IgD-negative memory B cell (primary cell): ENCODE data around the gene TIMMDC1. TPM values are rescaled to one million over a fixed set of nuclear protein-coding genes. Genes with fewer than 3 reads are reported as not detected.
A peak's percentile ranks its signal among the peaks of the same experiment; 100 is the strongest.

Experiments
- H3K27ac Mint-ChIP-seq, 3 donors: one replicate each; pipeline ENCODE4 v1.8.0; 2020 to 2022; ENCODE audit warnings: mild to moderate bottlenecking in 3 of 3, mixed read lengths in 3 of 3, moderate library complexity in 1 of 3
- H3K27me3 Mint-ChIP-seq: one replicate; pipeline ENCODE4 v1.8.0; 2021; ENCODE audit warnings: mixed read lengths
- H3K36me3 Mint-ChIP-seq: one replicate; pipeline ENCODE4 v1.8.0; 2020; ENCODE audit warnings: mild to moderate bottlenecking, mixed read lengths
- H3K4me1 Mint-ChIP-seq, 3 donors: one replicate each; pipeline ENCODE4 v1.8.0; 2020 to 2022; ENCODE audit warnings: mixed read lengths in 3 of 3, mild to moderate bottlenecking in 1 of 3
- H3K4me3 Mint-ChIP-seq, 4 donors: one replicate each; pipeline ENCODE4 v1.8.0; 2020 to 2022; ENCODE audit warnings: mild to moderate bottlenecking in 4 of 4, mixed read lengths in 4 of 4, moderate library complexity in 3 of 4
- H3K9me3 Mint-ChIP-seq, 3 donors: one replicate each; pipeline ENCODE4 v1.8.0; 2020 to 2021; ENCODE audit warnings: mixed read lengths in 3 of 3, mild to moderate bottlenecking in 1 of 3
- polyA plus RNA-seq: library from polyadenylated mRNA; unstranded; fragments of 300-500 nt; fragmentation: Illumina TruSeq; gene quantifications from one replicate; pipeline ENCODE4 v1.2.3, GENCODE V29; 2021

Gene TIMMDC1, protein sequence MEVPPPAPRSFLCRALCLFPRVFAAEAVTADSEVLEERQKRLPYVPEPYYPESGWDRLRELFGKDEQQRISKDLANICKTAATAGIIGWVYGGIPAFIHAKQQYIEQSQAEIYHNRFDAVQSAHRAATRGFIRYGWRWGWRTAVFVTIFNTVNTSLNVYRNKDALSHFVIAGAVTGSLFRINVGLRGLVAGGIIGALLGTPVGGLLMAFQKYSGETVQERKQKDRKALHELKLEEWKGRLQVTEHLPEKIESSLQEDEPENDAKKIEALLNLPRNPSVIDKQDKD
- polyA plus RNA-seq: 89.0 TPM

DNA sequence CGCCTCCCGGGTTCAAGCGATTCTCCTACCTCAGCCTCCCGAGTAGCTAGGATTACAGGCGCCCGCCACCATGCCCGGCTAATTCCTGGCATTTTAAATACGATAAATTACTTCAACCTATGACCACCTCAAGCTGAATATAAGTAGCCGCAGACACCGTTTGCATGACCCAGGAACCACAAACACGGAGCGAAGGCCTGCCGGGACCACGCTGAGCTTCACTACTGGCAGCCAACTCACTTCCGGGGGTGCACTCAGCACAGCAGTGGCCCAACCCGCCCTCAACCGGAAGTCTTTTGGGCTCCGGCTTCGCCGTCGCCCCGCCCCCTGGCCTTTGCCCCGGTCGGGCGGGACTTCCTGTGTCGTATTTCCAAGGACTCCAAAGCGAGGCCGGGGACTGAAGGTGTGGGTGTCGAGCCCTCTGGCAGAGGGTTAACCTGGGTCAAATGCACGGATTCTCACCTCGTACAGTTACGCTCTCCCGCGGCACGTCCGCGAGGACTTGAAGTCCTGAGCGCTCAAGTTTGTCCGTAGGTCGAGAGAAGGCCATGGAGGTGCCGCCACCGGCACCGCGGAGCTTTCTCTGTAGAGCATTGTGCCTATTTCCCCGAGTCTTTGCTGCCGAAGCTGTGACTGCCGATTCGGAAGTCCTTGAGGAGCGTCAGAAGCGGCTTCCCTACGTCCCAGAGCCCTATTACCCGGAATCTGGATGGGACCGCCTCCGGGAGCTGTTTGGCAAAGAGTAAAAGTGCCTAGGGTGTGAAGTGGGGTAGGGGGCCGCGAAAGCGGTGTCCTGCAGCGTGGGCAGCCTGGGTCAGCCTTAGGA, at the start of gene TIMMDC1:
TSS of gene TIMMDC1 (plus strand) at position 362 of the 826 bp plus-strand sequence. CDS start at position 549, 187 bp downstream.
- peaks cover 2% of the 10 kb centered on the region for H3K36me3 Mint-ChIP-seq
- H3K4me3 Mint-ChIP-seq: peak within 1 kb of the TSS; percentile 97 to 100 (median 99)
- peaks cover 16 to 26% (median 22%) of the 10 kb centered on the region in 3 donors for H3K4me1 Mint-ChIP-seq
- H3K27me3 Mint-ChIP-seq: no peaks in the 10 kb centered on the region
- H3K27ac Mint-ChIP-seq: peak within 1 kb of the TSS; percentile 96 to 99 (median 97)
- no peaks in the 10 kb centered on the region for H3K9me3 Mint-ChIP-seq

DNA sequence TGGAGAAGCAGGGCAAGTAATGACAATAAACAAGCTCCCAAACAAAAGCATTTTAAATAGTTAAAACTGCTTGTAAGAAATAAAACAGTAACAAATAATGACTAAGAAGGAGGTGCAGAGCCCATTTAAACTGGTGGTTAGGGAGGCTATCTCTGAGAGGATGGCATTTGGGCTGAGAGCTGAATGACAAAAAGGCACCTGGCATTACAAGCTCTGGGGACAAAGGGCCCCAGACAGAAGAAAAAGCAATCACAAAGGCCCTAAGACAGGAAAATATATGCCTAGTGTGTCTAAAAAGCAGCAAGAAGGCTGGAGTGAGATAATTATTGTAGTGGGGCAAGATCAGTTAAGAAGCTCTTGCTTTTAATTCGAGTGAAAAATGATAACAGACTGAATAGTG, 44.5 kb upstream of the TIMMDC1 start:
- Mint-ChIP-seq H3K27ac (no peak overlapping the region), H3K36me3 (peaks cover 13% of the 10 kb centered on the region), H3K4me3 (no peak overlapping the region), H3K27me3 (no peaks in the 10 kb centered on the region), H3K9me3 (no peaks in the 10 kb centered on the region), H3K4me1 (peaks cover 0 to 5% (median 3%) of the 10 kb centered on the region in 3 donors)

DNA sequence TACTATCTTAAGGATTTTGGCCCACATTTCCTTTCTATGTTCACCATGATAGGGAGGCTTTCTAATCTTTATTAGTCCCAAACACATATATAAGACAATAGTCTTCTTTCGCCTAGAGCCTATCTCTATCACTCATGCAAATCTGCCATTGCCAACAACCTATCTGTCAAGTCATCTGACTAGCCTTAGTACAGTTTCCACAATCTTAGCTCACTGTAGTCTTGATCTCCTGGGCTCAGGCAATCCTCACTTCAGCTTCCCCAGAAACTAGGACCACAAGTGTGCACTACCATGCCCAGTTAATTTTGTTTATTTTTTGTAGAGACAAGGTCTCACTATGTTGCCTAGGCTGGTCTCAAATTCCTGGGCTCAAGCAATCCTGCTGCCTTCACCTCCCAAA, 41.9 kb upstream of the TIMMDC1 start:
- H3K36me3 Mint-ChIP-seq: peaks cover 17% of the 10 kb centered on the region
- H3K4me3 Mint-ChIP-seq: no peak overlapping the region
- H3K9me3 Mint-ChIP-seq: no peaks in the 10 kb centered on the region
- H3K27me3 Mint-ChIP-seq: no peaks in the 10 kb centered on the region
- no peak overlapping the region for H3K27ac Mint-ChIP-seq
- peaks cover 0 to 14% (median 5%) of the 10 kb centered on the region in 3 donors for H3K4me1 Mint-ChIP-seq

DNA sequence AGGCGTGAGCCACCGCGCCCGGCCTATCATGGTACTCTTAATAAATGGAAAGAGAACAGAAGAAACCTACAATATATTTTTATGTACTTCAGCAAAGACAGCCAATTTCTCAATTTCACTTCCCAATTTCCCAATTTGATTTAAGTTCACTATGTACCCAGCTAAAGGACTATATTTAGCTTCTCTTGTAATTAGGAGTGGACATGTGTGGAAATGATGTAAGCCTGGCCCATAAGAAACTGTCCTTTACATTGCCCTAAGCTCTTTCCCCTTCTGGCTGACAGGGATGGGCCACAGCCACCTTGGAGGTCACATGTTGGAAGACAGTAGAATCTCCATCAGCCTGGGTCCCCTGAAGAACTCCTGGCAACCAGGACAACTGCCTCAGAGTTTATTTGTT, 41.1 kb upstream of the TIMMDC1 start:
- no peaks in the 10 kb centered on the region for H3K27me3 Mint-ChIP-seq
- H3K9me3 Mint-ChIP-seq: no peaks in the 10 kb centered on the region
- no peak overlapping the region for H3K27ac Mint-ChIP-seq
- H3K4me3 Mint-ChIP-seq: no peak overlapping the region
- peaks cover 17% of the 10 kb centered on the region for H3K36me3 Mint-ChIP-seq
- peaks cover 0 to 19% (median 5%) of the 10 kb centered on the region in 3 donors for H3K4me1 Mint-ChIP-seq

DNA sequence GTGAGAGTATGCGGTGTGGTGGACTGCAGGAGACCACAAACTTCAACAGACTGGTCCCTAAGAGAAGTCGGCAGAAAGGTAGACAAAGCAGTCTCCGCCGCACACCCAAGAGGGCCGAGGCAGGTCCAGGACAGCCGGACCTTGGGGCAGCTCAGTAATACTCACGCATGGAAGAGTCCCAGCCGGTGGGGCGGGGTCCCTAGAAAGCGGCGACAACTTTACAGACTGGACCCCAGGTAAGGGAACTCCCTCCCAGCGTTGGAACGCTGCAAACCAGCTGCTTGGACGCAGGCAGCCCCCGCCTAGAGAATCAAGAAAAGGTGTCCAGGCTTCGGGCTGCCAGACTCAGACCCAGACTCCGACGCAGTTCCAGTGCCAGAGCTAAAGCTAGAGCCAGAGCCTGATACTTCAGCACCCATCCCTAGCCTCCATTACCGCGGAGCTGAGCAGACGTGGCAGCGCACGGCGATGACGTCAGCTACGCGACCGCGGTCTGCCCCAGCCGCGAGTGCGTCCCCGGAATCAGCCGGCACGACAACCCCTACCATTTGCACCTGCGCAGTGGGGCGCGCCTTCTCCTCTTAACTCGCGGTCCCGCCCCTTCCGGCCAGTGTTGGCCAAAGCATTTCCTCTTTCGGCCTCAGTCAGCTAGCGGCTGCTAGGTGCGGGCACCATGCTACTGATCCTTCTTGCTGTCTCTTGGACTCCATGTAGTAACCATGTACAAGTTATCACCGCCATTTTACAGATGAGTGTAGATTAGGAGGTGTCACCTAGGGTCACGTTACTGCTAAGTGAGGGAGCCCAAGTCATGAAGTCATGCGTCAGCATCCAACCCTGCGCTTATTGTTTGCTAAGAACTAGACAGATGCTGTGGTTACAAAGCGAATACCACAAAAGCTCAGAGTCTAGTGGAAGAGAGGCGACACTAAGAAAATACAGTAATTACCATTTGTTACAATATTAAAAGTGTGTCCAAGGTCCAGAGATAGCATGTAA, 34.9 kb upstream of the TIMMDC1 start, which contains the start of gene TMEM39A:
TSS of gene TMEM39A (minus strand) at position 445 of the 999 bp plus-strand sequence. CDS start 1,541 bp downstream, outside the sequence.
- peak within 1 kb of the TSS; percentile 96 to 99 (median 97) for H3K27ac Mint-ChIP-seq
- no peaks in the 10 kb centered on the region for H3K27me3 Mint-ChIP-seq
- H3K4me3 Mint-ChIP-seq: peak within 1 kb of the TSS; percentile 88 to 99 (median 96)
- peaks cover 6% of the 10 kb centered on the region for H3K36me3 Mint-ChIP-seq
- peaks cover 16 to 29% (median 19%) of the 10 kb centered on the region in 3 donors for H3K4me1 Mint-ChIP-seq
- peaks cover 0 to 2% (median 0%) of the 10 kb centered on the region in 3 donors for H3K9me3 Mint-ChIP-seq

DNA sequence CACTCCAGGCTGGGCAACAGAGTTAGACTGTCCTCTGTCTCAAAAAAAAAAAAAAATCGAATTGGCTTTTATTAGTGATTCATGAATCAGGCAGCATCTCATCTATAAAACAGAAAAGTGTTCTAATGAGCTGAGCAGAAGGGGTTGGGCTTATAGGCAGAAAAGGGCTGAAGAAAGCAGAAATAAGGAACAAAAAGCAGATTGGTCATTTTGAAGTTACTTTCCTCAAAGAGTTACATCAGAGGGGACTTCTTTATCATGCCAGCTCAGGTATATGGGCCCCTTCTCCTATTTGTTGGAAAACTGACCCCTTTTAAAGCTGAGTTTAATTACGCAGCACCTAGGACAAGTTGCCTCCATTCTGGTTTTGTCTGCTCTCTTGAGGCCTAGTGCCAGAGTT, 30.3 kb upstream of the TIMMDC1 start:
- Mint-ChIP-seq H3K4me3 (peak overlapping the region; percentile 89 to 98 (median 96)), H3K4me1 (peaks cover 24 to 39% (median 28%) of the 10 kb centered on the region in 3 donors), H3K36me3 (peaks cover 4% of the 10 kb centered on the region), H3K27me3 (no peaks in the 10 kb centered on the region), H3K27ac (peak overlapping the region; percentile 93 to 97 (median 94)), H3K9me3 (peaks cover 0 to 2% (median 0%) of the 10 kb centered on the region in 3 donors)

DNA sequence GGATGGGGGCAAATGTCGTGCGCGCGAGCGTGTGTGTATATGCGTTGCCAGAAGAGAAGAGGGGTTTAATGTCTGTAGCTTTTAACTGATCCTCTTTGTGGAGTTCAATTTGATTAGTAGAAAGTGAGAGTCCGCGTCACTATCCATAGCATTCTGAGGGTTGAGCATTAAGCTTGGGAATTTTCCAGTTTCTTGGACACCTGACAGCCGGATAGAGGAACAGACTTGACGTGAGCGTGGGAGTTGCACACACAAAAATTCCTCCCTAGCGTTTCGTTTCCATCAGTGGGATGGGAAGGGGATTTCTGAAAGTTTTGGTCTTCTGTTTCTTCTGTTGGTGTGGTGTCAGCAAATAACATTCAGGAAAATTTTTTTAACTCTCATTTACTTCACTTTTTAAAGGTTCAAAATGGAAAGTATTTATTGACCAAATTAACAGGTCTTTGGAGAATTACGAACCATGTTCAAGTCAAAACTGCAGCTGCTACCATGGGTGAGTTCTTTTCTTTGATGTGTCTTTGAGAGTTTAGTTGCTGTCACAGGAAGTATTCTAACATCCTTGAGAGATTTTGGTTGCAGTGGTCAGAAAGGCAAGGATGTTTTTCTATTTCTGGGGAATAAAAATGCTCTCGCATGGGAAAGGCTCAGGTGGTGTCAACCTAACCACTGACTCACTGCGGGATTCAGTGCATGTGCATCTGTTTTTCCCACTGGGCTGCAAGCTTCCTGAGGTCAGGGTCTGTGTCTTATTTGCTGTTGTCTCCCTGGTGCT, 28.7 kb upstream of the TIMMDC1 start:
- Mint-ChIP-seq H3K27me3 (no peaks in the 10 kb centered on the region), H3K27ac (peak overlapping the region; percentile 17 to 97 (median 67)), H3K4me1 (peaks cover 17 to 29% (median 19%) of the 10 kb centered on the region in 3 donors), H3K36me3 (peaks cover 4% of the 10 kb centered on the region), H3K4me3 (peak overlapping the region; percentile 89 to 98 (median 96)), H3K9me3 (no peaks in the 10 kb centered on the region)

DNA sequence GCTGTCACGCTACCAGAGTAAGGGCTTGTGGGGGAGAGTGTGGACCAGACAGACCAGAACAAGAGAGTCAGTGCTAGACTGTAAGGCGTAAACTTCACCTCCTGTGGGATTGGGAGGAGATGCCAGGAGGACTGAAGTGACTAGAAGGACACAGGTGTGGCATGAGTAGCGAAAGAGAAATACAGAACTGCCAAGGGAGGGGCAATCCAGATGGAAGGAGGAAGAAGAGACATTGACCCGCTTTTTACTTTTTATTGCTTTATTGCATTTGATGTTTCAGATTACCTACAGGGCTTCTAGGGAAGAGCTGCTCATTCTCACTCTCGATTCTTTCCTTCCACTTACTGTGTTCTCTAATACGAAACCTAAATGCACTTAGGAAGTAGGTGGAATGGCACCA, 27.5 kb upstream of the TIMMDC1 start:
- Mint-ChIP-seq H3K27me3 (no peaks in the 10 kb centered on the region), H3K4me1 (peaks cover 17 to 29% (median 19%) of the 10 kb centered on the region in 3 donors), H3K9me3 (no peaks in the 10 kb centered on the region), H3K36me3 (peaks cover 4% of the 10 kb centered on the region), H3K27ac (peak overlapping the region in 2 of 3 donors; percentile 17 to 67), H3K4me3 (peak overlapping the region in 2 of 4 donors; percentile 26 to 97)

DNA sequence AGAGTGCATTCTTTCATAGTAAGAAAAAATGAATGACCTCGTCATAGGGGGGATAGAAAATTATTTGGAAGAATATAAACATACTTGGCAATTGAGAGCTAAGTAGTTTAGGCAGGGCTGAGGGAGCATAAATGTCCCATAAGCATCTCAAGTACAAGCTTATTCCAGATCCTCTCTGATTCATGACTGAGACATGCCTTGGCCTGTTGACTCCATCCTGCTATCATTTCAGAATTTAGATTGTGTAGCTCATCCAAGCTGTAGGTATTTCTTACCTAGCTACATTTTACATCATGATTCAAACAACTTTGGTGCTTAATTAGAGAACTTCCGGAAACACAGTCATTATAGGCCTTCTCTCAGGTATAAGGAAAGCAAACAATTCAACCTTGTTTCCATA, 17.3 kb upstream of the TIMMDC1 start:
- H3K9me3 Mint-ChIP-seq: no peaks in the 10 kb centered on the region
- peaks cover 12% of the 10 kb centered on the region for H3K36me3 Mint-ChIP-seq
- no peaks in the 10 kb centered on the region for H3K27me3 Mint-ChIP-seq
- H3K4me3 Mint-ChIP-seq: no peak overlapping the region
- peaks cover 0 to 3% (median 1%) of the 10 kb centered on the region in 3 donors for H3K4me1 Mint-ChIP-seq
- H3K27ac Mint-ChIP-seq: no peak overlapping the region

DNA sequence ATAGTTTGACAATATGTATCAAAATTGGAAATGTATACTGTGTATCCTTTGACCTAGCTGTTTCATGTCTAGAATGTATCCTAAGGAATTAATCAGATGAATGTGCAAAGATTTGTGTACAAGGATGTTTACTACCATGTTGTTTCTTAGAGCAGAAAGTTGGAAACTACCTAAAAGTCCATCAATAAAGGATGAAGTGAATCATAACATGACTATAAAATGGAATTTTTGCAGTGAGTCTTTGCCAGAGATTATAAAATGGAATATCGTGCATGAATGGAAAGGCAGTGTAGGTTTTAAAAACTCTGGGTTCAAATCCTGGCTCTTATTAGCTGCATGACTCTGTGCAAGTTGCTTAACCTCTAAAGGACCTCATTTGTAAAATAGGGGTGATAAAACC, 15.2 kb upstream of the TIMMDC1 start:
- no peaks in the 10 kb centered on the region for H3K27me3 Mint-ChIP-seq
- no peak overlapping the region for H3K4me3 Mint-ChIP-seq
- peaks cover 0 to 3% (median 1%) of the 10 kb centered on the region in 3 donors for H3K4me1 Mint-ChIP-seq
- H3K9me3 Mint-ChIP-seq: no peaks in the 10 kb centered on the region
- no peak overlapping the region for H3K27ac Mint-ChIP-seq
- peaks cover 6% of the 10 kb centered on the region for H3K36me3 Mint-ChIP-seq

DNA sequence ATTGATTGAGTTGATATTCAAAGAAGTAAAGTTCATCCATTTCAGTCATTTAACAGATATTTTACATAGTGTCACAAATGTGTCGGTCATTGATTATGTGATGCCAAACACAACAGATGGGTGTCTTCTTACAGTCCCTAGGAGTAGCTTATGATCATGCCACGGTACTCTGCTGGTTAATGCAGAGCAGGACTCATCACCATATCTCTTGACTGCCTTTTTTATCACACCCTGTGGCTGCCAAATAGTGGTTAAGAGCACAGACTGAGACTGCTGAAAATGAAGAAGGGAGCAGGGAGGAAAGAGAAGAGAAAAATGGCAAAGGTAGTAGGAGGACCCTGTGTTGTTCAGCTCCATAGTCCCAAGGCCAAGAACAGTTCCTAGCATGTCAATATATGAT, 12.8 kb upstream of the TIMMDC1 start:
- no peaks in the 10 kb centered on the region for H3K27me3 Mint-ChIP-seq
- H3K4me1 Mint-ChIP-seq: peaks cover 0 to 3% (median 0%) of the 10 kb centered on the region in 3 donors
- no peak overlapping the region for H3K27ac Mint-ChIP-seq
- no peaks in the 10 kb centered on the region for H3K9me3 Mint-ChIP-seq
- peaks cover 6% of the 10 kb centered on the region for H3K36me3 Mint-ChIP-seq
- no peak overlapping the region for H3K4me3 Mint-ChIP-seq

DNA sequence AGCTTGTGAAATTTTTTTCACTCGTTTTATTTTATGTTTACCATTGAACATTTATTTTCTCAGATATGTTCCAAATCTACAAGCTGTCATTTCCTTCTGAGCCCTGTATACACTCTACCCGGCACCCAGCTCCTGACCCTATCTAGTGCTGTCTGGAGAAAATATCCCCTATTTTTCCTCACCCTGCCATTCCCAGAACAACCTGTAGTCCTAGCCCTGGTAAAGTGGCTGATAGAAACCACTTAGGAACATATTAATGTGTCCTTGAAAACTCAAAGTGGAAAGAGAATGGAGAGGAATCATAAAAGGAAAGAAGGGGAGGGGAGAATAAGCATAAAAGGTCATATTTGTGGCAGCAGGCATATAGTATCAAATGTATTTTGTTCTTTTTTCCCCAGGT, 8.2 kb upstream of the TIMMDC1 start:
- Mint-ChIP-seq H3K36me3 (peaks cover 5% of the 10 kb centered on the region), H3K27me3 (no peaks in the 10 kb centered on the region), H3K9me3 (no peaks in the 10 kb centered on the region), H3K4me3 (no peak overlapping the region), H3K4me1 (peaks cover 0 to 1% (median 0%) of the 10 kb centered on the region in 3 donors), H3K27ac (no peak overlapping the region)

DNA sequence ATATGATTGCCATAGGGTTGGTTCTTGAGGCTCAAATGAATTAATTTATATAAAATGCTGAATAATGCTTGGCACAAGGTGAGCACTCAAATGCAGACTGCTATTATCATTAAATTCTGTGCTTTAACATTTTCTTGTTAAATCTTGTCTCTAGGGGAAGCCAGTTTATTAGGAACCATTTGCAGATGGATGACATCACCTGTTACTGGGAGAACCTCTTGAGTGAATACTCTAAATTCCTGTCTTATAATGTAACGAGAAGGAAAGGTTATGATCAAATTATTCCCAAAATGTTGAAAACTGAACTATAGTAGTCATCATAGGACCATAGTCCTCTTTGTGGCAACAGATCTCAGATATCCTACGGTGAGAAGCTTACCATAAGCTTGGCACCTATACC, 6.2 kb upstream of the TIMMDC1 start:
- H3K4me3 Mint-ChIP-seq: no peak overlapping the region
- no peak overlapping the region for H3K27ac Mint-ChIP-seq
- H3K27me3 Mint-ChIP-seq: no peaks in the 10 kb centered on the region
- no peaks in the 10 kb centered on the region for H3K9me3 Mint-ChIP-seq
- peaks cover 5% of the 10 kb centered on the region for H3K36me3 Mint-ChIP-seq
- peaks cover 0 to 1% (median 0%) of the 10 kb centered on the region in 3 donors for H3K4me1 Mint-ChIP-seq

DNA sequence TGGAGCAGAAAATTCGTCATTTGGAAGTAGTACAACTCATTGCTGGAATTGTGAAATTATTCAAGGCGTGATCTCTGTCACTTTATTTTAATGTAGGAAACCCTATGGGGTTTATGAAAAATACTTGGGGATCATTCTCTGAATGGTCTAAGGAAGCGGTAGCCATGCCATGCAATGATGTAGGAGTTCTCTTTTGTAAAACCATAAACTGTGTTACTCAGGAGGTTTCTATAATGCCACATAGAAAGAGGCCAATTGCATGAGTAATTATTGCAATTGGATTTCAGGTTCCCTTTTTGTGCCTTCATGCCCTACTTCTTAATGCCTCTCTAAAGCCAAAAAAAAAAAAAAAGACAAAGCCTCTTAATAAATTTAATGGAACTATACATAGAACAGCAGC, 5.5 kb upstream of the TIMMDC1 start:
- Mint-ChIP-seq H3K36me3 (peaks cover 5% of the 10 kb centered on the region), H3K27me3 (no peaks in the 10 kb centered on the region), H3K27ac (no peak overlapping the region), H3K4me1 (peaks cover 0 to 4% (median 1%) of the 10 kb centered on the region in 3 donors), H3K4me3 (no peak overlapping the region), H3K9me3 (no peaks in the 10 kb centered on the region)
